ENCODE measurements around the gene PLEKHH3. TPM values are rescaled to one million over a fixed set of nuclear protein-coding genes. Genes with fewer than 3 reads are reported as not detected.

The PLEKHH3 gene, protein sequence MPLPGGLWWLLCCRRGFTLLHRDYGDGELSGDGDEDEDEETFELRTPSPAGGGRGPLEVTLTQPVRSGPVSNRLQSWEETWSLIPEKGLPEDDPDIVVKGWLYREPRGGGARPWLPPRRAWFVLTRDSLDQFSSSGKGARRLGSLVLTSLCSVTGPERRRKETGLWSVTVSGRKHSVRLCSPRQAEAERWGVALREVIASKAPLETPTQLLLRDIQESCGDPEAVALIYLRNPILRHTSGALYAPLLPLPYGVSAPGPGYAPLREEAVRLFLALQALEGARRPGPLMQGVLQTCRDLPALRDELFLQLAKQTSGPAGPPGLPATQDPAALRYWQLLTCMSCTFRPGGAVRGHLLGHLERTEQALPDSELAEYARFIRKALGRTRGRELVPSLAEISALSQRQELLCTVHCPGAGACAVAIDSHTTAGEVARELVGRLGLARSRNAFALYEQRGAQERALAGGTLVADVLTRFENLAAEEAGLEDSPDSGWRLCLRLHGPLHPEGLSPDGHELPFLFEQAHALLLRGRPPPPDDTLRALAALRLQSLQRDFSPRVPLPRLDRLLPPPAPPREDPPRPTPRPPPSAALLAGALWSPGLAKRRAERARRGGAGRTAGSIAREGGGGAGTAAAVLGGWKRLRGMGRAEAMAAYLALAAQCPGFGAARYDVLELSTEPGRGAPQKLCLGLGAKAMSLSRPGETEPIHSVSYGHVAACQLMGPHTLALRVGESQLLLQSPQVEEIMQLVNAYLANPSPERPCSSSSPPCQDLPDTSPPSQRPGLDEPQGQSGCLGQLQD
- 23.6 and 40.7 TPM in 2 replicates for polyA plus RNA-seq (2014; cell fraction: cytosol; rRNA removed)
- polyA plus RNA-seq (2014; cell fraction: nucleus; rRNA removed): 63.4 and 64.3 TPM in 2 replicates

DNA sequence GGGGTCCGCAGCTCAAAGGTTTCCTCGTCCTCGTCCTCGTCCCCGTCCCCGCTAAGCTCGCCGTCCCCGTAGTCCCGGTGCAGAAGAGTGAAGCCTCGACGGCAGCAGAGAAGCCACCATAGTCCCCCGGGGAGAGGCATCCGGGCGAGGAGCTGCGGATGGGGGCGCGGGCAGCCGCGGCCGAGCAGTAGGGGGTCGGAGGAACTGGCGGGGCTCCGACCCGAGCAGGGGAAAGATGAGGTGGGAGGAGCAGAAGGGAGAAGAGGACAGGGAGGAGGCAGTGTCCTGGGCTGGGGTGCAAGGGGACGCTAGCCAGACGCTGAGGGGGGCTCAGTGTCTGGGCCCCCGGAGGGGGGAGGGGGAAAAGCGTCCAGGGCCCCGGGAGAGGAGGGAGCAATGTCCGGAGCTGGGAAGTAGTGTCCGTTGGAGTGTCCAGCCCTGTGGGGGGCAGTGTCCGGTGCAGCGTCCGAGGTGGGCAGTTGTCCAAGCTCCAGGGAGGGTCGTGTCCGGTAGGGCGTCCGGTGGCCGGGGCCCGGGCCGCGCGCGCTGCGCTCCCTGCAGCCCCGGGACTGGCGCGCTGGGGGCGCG lies at the start of gene PLEKHH3:
Gene PLEKHH3 (minus strand): TSS at position 571 of the 588 bp plus-strand sequence. CDS start 431 bp downstream, at position 140.
- DNase-seq (ENCODE audit: low spot score): peak; percentile 71

GRCh38 chr17:42725143-42725542 lies 48.3 kb upstream of the PLEKHH3 start:
- no peak for DNase-seq (ENCODE audit: low spot score)

- no peak for DNase-seq (ENCODE audit: low spot score)
Measured at GRCh38 chr17:42723636-42724035, 46.8 kb upstream of the PLEKHH3 start.

- peak; percentile 73 for DNase-seq (ENCODE audit: low spot score)
Measured at GRCh38 chr17:42720996-42721583, 44.3 kb upstream of the PLEKHH3 start.

GRCh38 chr17:42709561-42709960 lies 32.8 kb upstream of the PLEKHH3 start:
- no peak for DNase-seq (ENCODE audit: low spot score)

GRCh38 chr17:42708588-42708987 lies 31.8 kb upstream of the PLEKHH3 start:
- DNase-seq (ENCODE audit: low spot score): no peak

DNA sequence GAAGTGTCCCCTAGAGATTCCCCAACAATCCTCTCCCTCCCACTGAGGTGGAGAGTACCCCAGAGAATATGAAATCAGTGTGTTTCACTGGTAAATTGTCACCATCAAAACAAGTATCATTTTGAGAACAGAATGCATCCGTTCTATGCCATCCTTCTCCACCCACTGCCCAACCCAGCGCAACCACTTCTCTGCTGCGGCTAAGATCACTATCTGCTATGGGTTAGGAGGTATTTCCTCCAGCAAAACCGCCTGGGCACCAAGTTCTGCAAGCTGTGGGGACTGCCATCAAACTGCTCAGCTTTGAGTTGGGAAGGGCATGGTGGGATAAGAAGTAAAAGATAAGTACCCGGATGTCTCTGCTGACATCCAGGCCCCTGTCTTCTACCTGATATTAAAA lies 29.9 kb upstream of the PLEKHH3 start:
- DNase-seq (ENCODE audit: low spot score): no peak

GRCh38 chr17:42704837-42705494 lies 28.2 kb upstream of the PLEKHH3 start:
- DNase-seq (ENCODE audit: low spot score): no peak

- DNase-seq (ENCODE audit: low spot score): no peak
Measured at GRCh38 chr17:42704490-42704836, 27.7 kb upstream of the PLEKHH3 start.

- no peak for DNase-seq (ENCODE audit: low spot score)
Measured at GRCh38 chr17:42702446-42702845, 25.7 kb upstream of the PLEKHH3 start.

GRCh38 chr17:42700586-42701289 lies 23.9 kb upstream of the PLEKHH3 start:
- no peak for DNase-seq (ENCODE audit: low spot score)

DNA sequence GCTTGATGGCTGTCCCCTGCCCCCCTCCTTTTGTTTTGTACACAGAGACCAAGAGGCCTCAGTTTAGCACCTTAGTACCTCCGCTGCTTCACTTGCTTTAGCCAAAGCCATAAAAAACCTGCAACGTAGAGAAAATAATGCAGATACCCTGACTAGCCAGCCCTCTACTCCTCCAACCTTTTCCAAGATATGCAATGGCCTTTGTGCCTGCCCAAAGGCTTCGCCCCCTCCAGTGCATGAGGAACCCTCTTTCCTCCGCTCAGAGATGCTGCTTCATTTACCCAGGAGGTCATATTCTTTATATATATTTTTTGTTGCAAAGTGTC lies 22.6 kb upstream of the PLEKHH3 start:
- DNase-seq (ENCODE audit: low spot score): no peak

DNA sequence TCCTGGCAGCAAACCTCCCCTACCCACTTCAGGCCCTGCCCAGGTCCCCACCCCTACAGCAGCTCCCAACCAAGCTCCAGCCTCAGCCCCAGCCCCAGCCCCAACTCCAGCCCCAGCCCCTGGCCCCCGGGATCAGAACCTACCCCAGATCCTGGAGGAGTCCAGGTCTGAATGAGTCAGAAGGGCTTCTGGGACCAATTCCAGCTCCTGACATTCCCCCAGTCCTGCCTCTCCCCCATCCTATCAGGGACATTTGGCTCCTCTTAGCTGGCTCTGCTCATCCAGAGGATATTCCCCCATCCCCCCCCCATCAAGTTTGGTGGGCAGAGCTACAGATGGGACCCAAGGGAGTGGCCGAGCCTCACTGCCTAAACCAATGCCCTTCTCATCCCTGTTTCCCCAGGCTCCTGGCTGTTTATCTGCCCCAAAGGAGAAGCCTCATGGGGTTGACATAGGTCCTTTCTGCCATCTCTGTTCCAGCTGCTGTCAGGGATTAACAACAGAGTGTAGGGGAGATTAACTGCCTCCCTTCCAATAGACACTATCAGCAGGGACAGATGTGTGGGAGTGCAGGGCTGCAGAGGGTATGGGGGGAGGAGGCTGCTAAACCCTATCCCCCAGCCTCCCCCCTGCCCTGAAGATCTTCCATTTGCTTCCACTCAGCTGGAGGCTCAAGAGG lies 22.1 kb upstream of the PLEKHH3 start:
- no peak for DNase-seq (ENCODE audit: low spot score)

DNA sequence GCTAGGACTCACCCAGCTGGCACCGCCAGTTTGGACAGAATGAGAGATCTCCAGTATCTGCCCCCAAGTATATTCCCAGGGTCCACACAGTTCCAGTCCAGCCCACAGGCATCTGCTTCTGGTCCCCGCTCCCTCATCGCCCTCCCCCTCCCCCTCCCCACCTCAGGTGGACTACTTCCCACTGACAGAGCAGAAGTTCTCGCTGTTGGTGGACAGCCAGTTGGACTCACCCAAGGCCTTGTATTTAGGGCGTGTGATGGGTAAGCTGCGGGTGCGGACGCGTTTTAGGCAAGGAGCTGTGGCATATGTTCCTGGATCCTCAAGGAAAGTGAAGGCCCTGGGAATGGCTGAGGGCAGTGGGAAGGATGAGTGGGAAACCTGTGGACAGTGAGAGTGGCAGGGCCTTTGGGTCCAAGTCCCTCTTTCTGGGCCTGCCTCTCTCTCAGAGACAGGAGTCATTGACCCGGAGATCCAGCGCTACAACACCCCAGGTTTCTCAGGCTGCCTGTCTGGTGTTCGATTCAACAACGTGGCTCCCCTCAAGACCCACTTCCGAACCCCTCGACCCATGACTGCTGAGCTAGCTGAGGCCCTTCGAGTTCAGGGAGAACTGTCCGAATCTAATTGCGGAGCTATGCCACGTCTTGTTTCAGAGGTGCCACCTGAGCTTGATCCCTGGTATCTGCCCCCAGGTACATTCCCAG lies 20.5 kb upstream of the PLEKHH3 start:
- peak; percentile 7 for DNase-seq (ENCODE audit: low spot score)

- no peak for DNase-seq (ENCODE audit: low spot score)
Measured at GRCh38 chr17:42695500-42695899, 18.7 kb upstream of the PLEKHH3 start.

GRCh38 chr17:42694524-42694923 lies 17.7 kb upstream of the PLEKHH3 start:
- DNase-seq (ENCODE audit: low spot score): no peak

- DNase-seq (ENCODE audit: low spot score): no peak
Measured at GRCh38 chr17:42692489-42692888, 15.7 kb upstream of the PLEKHH3 start.

DNA sequence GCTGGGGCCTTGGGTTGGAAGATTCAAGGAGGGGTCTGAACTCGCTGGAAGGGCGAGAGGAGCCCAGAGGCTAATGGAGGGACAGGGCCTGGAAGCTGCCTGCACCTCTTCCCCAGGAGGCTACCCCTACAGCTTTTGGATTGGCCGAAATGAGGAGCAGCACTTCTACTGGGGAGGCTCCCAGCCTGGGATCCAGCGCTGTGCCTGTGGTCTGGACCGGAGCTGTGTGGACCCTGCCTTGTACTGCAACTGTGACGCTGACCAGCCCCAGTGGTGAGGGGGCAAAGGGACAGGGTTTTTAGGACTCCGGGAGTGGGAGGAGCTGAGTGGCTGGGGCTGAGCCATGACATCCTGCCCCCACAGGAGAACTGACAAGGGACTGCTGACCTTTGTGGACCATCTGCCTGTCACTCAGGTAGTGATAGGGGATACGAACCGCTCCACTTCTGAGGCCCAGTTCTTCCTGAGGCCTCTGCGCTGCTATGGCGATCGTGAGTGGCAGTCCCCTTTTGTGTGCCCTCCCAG lies 14.3 kb upstream of the PLEKHH3 start:
- no peak for DNase-seq (ENCODE audit: low spot score)

GRCh38 chr17:42690596-42690995 lies 13.8 kb upstream of the PLEKHH3 start:
- DNase-seq (ENCODE audit: low spot score): no peak
